HG03060 (cell line): ENCODE measurements around the gene PIK3R5.
"Not testable (repeated sequence)": the region's sequence is repeated elsewhere in the genome, so short reads cannot be mapped to it uniquely, and the experiment has no call there.

ENCODE experiments used
- ATAC-seq: cut with Tn5 transposase; IDR thresholded peaks from one replicate; pipeline ENCODE4 v1.9.1; 2021; ENCODE audit warnings: low read depth, moderate number of reproducible peaks; ENCODE audit not compliant: unreplicated experiment

Gene PIK3R5

DNA sequence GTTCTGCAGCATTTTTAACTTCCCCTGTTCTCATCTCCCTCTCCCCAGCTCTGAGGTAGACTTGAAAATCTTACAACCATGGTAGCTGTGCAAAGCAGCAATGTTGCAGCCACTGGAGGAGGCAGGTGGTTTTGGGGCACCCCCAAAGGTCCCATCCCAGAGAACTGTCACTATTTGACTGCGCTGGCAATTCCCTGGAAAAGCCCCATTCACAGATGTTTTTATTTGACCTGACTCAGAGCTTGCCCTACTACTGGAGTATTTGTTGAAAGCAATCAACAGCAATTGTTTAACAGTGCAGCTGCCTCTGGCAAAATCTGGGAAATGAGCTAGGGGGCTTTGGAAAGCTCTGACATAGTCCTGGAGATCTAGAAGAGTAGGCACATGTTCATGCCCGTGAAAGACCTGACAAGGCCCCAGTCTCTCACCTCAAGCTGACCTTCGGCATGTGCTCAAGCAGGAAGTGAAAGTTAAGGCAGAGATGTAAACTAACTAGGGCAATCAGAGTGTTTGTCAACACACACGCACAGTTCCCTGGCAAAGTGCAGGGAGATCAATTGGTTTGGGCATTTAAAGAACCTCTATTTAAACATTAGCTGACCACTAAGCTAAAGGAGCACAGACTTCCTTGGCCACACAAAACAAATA is 19.7 kb upstream of the PIK3R5 start:
- no peak for ATAC-seq

DNA sequence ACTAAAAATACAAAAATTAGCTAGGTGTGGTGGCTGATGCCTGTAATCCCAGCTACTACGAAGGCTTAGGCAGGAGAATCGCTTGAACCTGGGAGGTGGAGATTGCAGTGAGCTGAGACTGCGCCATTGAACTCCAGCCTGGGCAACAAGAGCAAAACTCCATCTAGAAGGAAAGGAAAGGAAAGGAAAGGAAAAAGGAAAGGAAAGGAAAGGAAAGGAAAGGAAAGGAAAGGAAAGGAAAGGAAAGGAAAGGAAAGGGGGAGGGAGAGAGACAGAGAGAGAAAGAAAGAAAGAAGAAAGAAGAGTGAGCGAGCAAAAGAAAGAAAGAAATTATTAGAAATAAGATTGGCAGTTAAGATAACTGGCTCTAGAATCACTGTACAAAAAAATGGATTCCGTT is 18.7 kb upstream of the PIK3R5 start:
- not testable (repeated sequence) for ATAC-seq

DNA sequence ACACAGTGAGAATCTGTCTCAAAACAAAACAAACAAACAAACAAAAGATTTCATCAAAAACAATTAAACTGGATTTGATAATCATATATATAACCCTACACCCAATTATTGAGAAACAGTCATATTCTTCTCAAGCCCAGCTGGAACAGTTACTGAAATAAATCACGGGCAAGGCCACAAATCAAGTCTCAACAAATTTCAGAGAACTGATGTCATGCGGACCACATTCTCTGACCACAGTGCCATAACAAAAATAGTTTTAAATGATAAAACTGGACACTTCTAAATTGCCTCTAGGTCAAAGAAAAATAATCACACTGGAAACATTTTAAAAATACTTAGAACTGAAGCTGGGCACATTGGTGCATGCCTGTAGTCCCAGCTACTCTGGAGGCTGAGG is 15.9 kb upstream of the PIK3R5 start:
- ATAC-seq: no peak

DNA sequence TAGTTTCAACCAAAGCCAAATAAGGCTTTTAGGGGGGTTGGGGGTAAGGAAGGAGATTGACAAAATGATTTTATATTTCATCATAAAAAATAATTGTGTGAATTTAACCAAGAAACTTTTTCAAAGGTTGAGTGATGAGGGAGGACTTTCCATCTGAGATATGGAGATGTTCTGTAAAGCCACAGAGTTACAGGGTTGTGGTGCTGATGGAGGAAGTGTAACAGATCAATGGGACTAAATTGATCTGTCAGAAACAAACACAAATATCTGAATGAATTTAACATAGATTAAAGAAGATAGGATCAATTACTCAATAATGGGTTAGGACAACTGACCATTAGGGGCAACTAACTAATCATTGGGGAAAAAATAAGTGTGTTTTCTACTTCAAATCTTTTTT is 14.2 kb upstream of the PIK3R5 start:
- ATAC-seq: no peak

DNA sequence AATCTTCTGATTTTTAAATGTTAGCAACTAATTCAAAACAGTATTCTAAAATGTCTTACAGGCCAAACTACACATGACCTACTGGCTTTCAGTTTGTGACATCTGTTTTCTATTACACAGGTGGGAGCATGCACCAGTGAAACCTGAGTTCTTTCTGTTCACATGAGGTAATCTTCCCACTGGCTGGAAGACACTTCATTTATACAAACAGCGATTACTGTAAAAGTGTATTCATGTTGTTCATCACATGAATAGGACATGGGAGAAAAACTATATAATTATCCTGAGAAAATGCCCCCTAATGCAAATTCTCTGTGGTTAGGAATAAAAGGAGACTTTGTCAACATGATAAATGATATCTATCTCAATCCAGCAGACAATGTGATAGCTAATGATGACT is 11.1 kb upstream of the PIK3R5 start:
- ATAC-seq: no peak

DNA sequence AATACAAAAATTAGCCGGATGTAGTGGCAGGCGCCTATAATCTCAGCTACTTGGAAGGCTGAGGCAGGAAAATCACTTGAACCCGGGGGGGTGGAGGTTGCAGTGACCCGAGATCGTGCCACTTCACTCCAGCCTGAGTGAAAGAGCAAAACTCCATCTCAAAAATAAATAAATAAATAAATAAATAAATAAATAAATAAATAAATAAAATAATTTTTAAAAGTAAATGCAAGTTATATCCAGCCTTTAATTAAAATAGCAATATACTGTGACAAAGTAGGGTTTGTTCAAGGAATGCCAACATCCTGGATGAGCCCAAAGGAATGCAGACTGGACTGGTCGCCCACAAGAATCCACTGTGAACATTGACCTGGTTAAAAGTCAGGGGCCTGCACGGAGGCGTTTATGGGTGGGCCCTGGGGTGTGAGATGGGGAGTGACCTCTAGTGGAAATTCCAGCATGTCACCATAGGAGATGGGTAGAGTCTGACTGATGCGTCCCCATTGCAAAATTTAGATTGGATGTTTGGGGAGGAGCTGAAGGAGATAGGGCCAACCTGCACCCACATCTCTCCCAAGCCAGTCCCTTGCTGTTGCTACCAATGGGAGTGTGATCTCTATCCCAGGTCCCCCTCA is 9.7 kb upstream of the PIK3R5 start:
- no peak for ATAC-seq

DNA sequence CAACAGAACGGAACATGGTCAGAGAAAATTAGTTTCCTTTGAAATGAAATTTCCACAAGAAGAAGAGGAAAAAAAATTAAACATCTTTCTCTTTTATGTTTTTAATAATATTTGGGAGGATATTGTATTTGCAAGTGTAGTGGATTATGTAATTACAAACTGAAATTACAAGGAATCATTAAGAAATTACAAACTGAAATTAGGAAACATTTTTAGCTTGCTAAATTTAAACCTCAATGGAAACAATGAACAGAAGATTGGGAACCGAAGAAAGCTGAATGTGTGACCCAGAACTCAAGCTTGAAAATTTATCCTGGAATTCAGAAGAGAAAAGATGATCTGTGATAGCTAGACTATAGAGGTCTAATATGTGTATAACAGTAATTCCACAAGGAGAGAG is 4.4 kb upstream of the PIK3R5 start:
- ATAC-seq: no peak

DNA sequence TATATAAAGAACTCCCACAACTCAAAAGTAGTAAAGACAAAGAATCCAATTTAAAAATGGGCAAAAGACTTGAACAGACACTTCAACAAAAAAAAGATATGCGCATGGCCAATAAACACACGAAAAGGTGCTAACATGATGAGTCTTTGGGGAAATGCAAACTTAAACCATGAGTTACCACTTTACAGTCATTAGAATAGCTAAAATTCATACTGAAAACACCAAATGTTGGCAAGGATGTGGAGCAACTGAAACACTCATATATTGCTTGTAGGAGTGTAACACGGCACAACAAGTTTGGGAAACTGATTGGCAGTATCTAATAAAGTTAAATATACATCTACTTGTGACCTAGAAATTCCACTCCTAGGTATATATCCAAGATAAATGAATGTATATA is 3.0 kb upstream of the PIK3R5 start:
- no peak for ATAC-seq

DNA sequence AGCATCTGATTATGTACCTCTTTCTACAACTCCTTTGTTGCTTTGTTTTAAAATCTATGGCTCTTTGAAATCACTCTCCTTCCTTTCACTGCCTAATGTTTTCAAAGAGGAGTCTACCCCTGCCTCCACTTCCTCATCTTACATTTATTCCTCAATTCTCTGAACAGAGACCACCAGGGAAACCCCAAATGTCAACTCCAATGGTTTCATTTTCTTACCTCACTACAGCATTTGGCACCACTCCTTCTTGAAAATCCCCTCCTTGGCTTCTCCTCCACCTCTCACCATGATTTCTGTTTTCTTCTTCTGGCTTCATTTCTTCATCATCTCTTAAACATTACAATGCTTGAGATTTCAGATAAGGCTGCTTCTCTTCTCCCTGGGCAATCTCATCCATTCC is 2.4 kb upstream of the PIK3R5 start:
- no peak for ATAC-seq

DNA sequence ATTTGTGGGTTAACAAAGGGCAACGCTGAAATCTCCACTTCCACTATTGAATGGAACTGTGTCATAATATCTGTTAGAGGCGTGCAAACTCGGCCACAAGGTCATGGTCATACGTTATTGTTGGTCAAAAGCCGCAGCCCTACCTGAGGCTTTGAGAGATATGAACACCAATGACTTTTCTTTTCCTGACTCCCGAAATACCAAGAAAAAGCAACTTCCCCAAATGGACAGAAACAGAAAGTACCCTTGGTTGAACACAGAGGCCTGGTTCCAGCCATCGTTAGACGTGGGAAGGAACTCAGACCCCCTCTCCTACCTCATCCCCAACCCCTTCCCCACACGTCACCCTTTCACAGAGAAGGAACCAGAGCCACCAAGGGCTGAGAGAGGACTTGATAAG is 1.4 kb upstream of the PIK3R5 start:
- no peak for ATAC-seq

DNA sequence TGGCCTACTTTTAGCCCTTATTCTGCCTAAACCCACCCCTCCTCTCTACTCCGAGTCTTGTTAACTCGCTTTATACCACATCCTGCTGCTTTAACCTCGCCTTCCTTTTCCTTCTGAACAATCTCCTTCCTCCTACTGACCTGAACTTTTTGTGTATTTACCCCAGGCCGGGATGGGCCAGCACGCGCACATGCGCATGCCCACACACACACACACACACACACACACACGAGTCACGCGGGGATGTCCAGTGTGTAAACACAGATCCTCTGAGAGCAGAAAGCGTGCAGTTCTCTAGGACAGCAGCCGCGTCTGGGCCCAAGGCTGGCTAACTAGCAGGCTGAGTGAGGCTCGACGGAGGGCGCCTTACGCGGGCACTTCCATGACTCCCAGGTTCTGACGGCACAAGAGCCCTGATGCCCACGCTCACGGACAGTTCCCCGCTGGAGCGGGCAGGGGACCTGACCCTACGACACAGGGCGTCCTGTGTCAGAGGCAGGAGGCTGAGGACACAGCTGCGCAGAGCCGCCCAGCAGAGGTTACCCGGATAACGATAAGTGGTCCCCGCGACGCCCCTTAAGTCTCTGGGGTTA is 610 bp downstream of the PIK3R5 start:
- ATAC-seq: no peak

DNA sequence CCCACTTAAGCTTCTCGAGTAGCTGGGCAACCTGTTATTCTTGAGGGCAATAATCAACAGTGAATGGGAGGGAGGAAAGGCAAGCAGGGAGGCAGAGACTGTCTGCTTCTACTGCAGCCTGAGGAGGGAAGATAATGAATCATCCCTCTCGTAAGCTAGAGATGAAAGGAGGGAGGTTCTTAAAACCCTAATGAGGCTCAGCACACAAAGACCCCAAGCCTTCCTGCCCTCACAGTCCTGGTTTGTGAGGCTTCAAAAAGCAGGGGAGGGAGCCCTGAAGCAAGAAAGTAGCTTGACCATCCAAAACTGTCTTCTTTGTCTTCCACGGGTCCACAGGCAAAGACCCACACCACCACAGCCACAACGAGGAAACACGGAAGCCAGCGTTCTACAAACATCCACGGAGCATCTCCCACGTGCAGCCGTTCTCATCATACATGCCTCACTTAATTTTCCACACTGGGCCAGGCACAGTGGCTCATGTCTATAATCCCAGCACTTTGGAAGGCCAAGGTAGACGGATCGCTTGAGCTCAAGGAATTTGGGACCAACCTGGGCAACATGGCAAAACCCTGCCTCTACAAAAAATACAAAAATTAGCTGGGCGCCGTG is 1.8 kb downstream of the PIK3R5 start:
- ATAC-seq: no peak

DNA sequence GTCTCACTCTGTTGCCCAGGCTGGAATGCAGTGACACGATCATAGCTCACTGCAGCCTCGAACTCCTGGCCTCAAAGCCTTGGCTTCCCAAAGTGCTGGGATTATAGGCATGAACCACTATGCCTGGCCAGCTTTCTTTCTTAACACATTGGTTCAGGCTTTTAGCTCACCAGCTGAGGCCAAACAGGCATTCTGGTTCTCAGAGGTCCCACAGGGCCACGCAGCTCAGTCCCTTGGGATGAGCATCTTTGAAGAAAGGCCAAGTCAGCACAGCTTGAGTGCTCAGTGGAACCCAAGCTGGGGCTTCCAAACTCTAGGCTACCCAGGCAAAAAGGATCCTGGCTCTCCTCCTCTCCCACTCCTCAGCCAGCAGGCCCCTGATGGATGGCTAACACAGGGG is 2.5 kb downstream of the PIK3R5 start:
- ATAC-seq: no peak

DNA sequence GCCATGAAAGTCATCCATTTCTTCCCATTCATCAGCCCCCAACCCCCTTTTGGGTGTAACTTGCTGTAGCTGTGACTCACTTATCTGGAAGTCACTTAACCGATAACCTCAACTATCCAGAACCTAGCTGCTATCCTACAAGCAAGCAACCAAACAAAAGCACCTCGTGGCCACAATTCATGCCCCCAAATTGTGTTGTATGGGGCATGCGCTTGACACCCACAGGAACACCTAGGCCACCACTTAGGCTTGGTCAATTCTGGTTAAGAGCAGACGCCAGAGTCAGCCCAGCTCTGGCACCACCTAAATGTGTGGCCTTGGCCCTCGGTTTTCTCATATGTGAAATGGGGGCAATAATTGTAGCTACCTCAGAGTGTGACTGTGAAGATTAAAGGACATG is 3.7 kb downstream of the PIK3R5 start:
- ATAC-seq: no peak

DNA sequence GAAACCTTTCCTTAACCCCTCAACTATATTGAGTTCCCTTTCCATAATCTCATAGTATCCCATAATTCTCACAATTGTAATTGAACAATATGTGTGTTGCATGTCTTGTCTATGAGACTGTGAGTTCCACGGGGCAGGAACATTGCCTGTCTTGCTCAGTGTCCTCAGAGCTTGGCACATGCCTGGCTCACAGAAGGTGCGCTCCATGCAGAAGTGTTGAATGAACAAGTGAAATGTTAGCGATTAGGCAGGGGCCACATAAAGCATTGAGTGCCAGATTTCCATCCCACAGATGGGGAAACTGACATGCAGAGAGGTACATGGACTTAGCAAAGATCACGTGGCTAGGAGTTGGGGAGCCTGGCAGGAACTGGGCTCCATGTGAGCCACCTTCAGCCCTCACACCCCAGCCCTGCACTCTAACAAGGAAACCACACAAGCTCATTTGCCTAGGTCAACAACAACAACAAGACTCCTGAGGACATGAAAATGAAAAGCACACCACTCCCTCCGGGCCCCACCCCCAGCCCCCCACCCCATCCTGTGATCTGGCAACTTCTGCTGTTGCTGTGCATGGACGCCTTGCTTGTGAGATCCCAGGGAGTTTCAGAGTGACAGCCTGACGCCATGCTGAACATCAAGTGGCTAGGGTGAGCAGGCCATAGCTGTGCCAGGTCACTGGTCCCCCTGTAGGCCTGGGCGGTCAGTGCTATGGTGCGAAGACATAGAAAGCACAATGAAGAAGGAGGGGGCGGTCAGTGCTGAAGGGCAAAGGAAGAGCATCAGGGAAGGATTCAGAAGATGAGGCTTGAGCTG is 5.0 kb downstream of the PIK3R5 start:
- ATAC-seq: no peak

DNA sequence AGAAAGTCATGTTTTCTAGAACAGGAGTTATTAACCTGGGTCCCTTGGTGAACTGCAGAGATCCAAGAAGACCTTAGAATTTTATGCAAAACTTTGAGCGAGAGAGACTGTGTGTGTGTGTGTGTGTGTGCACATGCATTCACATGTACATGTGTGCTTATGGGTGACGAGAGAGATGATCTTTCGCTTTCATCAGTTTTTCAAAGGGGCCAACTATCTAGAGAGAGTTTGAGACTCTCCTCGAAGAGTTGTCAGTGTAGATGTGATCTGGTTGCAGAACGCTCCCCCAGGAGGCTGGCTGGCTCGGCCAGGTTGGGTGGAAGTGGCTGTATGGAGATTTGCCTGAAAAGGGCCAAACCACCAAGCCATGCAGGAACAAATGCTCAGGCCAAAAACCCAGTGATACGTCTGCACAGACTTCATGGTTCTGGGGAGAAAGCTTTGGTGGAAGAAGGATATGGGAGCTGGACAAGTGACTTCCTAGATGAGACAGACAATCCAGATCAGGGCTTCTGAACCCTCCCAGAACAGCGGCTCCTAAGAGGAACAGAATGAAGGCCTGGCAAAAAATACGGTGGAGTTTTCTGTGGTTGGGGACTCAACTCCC is 6.1 kb downstream of the PIK3R5 start:
- no peak for ATAC-seq

DNA sequence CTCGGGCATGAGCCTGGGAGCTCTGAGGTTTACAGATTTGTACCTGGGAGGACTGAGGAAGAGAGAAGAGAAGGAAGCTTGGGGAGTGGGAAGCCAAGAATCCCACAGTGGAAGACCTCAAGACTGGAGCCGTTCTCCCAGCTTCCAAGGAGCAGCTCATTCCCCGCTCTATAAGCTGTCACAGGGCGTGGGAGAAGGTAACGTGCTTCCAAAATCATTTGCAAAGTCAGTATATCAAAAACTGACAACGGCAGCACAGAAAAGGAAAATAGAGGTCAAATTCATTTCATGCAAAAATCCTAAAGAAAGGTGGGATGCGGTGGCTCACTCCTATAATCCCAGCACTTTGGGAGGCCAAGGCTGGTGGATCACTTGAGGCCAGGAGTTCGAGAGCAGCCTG is 7.8 kb downstream of the PIK3R5 start:
- no peak for ATAC-seq

DNA sequence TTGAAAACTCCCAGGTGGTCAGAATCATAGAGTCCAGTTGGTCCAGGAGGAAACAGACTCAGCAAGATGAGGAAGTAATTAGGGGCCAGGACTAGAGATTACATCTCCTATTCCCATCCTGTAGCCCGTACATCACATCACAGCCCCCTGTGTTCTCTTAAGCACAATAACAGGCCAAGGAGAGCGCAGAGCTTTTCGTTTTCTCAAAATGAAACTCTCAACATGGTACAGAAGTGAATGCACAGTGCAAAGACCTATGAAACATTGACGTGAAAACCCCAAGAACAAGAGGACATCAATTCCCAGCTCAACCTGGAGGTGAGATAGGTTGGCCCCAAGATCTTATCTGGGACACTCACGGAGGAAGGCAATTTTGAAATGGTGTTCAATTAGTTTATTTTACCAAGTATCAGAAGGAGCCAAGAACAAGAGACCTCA is 9.0 kb downstream of the PIK3R5 start:
- ATAC-seq: no peak

DNA sequence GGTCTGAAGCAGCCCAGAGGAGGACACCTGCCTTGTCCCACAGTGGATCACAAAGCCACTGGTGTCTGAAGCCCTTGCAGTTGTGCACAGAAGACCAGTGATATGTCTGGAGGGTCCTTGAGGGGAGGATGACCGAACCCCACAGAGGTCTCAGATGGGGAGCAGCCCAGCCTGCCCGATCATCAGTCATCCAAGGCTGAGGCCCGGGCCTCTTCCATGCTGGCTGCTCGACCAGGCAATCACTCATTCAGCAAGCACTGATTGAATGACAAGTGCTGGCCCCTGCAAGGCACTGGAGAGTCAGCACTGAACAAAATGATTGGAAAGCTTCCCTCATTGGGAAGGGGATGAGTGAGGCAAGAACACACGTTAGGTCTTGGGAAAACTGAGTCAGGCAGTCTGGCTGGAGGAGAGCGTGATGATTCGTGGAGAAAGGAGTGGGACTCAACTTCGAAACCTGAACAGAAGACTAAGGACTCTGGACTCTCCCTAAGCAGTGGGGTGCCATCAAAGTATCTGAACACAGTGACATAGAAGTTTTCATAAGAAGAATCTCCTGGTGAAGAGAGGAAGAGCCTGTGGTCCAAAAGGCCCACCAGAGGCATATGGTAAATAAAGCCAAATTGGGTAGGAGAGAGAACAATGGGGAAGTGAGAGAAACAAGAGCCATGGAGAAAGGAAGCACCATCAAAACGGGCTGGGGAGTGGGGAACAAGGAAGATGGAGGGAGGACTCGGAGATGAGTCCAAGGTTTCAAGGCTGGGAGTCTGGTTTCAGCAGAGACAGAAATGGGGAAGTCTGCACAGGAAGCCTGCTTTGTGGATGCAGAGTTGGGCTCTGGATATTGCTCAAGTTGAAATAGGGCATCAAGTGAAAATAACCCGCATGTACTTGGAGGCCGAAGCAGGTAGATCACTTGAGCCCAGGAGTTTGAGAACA is 10.2 kb downstream of the PIK3R5 start:
- no peak for ATAC-seq

DNA sequence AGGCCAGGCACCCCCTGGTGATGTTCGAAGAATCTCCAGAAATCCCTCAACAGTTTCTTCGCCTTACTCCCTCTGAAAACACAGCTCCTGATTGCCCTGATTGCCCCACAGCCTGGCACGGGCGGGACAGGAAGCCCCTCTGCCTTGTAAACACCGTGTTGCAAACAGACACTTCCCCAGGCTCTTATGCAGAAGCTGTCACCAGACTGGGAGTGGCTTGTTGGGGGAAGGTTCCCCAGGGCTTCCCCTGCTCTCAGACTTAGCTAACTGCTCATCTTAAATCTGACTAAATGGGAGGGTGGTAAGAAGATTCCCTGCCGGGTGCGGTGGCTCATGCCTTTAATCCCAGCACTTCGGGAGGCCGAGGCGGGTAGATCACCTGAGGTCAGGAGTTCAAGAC is 11.2 kb downstream of the PIK3R5 start:
- no peak for ATAC-seq
